Measurements from ENCODE around the gene CSTF1.
"Not testable (repeated sequence)": the region's sequence is repeated elsewhere in the genome, so short reads cannot be mapped to it uniquely, and the experiment has no call there.

CSTF1 gene

DNA sequence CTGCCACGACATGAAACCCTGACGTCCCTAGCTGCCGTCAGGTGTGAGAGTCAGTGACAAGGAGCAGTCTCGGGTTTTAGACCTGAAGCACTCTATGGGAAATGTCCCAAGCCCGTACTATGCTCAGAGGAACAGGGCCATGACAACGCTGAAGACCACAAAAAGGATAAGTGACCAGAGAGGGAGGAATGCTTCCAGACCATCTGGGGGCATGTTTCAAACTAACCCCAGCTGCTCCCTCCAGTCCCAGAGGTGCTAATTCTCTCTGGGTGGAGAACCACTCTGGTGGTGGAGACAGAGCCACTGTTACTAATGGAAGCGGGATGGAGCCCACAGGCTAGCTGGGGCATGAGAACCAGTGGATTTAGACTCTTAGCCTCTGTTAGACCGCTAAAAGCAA lies 9.1 kb upstream of the CSTF1 start:
- peaks cover 97% of the 10 kb centered on the region for H3K36me3 ChIP-seq (ENCODE audit: low read depth)

GRCh38 chr20:56385130-56385529 lies 7.3 kb upstream of the CSTF1 start:
- ATAC-seq (ENCODE audit: low read depth) (no peak), DNase-seq (ENCODE audit: low spot score) (no peak)
- no peaks in the 10 kb centered on the region for H3K27me3 ChIP-seq (ENCODE audit: insufficient read depth, poor library complexity, severe bottlenecking)
- TF ChIP-seq, protein P1, sequence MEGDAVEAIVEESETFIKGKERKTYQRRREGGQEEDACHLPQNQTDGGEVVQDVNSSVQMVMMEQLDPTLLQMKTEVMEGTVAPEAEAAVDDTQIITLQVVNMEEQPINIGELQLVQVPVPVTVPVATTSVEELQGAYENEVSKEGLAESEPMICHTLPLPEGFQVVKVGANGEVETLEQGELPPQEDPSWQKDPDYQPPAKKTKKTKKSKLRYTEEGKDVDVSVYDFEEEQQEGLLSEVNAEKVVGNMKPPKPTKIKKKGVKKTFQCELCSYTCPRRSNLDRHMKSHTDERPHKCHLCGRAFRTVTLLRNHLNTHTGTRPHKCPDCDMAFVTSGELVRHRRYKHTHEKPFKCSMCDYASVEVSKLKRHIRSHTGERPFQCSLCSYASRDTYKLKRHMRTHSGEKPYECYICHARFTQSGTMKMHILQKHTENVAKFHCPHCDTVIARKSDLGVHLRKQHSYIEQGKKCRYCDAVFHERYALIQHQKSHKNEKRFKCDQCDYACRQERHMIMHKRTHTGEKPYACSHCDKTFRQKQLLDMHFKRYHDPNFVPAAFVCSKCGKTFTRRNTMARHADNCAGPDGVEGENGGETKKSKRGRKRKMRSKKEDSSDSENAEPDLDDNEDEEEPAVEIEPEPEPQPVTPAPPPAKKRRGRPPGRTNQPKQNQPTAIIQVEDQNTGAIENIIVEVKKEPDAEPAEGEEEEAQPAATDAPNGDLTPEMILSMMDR (IDR thresholded peaks at IDR 0.05; ENCODE audit: poor library complexity, severe bottlenecking), result no peak
- peaks cover 100% of the 10 kb centered on the region for H3K36me3 ChIP-seq (ENCODE audit: low read depth)
- H3K4me3 ChIP-seq (ENCODE audit: severe bottlenecking), result no peak overlapping the region
- no peaks in the 10 kb centered on the region for H3K9me3 ChIP-seq (ENCODE audit: severe bottlenecking)
- no peaks in the 10 kb centered on the region for H3K4me1 ChIP-seq (ENCODE audit: insufficient read depth, poor library complexity, severe bottlenecking)
- H3K27ac ChIP-seq (ENCODE audit: poor library complexity, severe bottlenecking), result no peak overlapping the region

More for the DNA sequence above, 9.1 kb upstream of the CSTF1 start:
- Histone ChIP-seq H3K27ac (ENCODE audit: poor library complexity, severe bottlenecking) (no peak overlapping the region), H3K4me3 (ENCODE audit: severe bottlenecking) (no peak overlapping the region), H3K4me1 (ENCODE audit: insufficient read depth, poor library complexity, severe bottlenecking) (no peaks in the 10 kb centered on the region), H3K27me3 (ENCODE audit: insufficient read depth, poor library complexity, severe bottlenecking) (no peaks in the 10 kb centered on the region), H3K9me3 (ENCODE audit: severe bottlenecking) (no peaks in the 10 kb centered on the region)
- DNase-seq (ENCODE audit: low spot score) (no peak), ATAC-seq (ENCODE audit: low read depth) (no peak; the same call in 2 of the 3 replicates)
- TF ChIP-seq, protein P1 (IDR thresholded peaks at IDR 0.05; ENCODE audit: poor library complexity, severe bottlenecking), result no peak

DNA sequence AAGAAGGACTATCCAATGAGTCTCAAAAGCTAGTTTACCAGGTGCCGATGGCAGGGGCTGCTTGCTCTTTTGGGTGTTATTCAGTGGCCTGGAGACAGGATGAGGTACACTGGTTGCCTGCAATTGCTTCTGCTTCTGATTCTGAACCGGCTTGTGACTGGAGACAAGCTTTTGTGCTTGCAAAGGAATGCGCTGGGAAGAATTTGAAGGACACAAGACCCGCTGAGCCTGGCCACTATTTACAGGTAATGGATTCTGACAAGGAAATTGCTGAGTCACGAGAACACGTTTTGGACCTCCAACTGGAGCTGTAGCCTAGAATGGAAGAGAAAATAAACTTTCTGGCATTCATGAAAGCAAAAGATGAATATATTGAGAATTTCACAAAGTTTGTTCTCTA lies 6.2 kb upstream of the CSTF1 start:
- peaks cover 6% of the 10 kb centered on the region for H3K4me1 ChIP-seq (ENCODE audit: insufficient read depth, poor library complexity, severe bottlenecking)
- ATAC-seq (ENCODE audit: low read depth) (no peak), DNase-seq (ENCODE audit: low spot score) (no peak)
- H3K9me3 ChIP-seq (ENCODE audit: severe bottlenecking), result no peaks in the 10 kb centered on the region
- H3K27me3 ChIP-seq (ENCODE audit: insufficient read depth, poor library complexity, severe bottlenecking), result no peaks in the 10 kb centered on the region
- TF ChIP-seq, protein P1 (IDR thresholded peaks at IDR 0.05; ENCODE audit: poor library complexity, severe bottlenecking), result no peak
- no peak overlapping the region for H3K27ac ChIP-seq (ENCODE audit: poor library complexity, severe bottlenecking)
- no peak overlapping the region for H3K4me3 ChIP-seq (ENCODE audit: severe bottlenecking)
- H3K36me3 ChIP-seq (ENCODE audit: low read depth), result peaks cover 98% of the 10 kb centered on the region

DNA sequence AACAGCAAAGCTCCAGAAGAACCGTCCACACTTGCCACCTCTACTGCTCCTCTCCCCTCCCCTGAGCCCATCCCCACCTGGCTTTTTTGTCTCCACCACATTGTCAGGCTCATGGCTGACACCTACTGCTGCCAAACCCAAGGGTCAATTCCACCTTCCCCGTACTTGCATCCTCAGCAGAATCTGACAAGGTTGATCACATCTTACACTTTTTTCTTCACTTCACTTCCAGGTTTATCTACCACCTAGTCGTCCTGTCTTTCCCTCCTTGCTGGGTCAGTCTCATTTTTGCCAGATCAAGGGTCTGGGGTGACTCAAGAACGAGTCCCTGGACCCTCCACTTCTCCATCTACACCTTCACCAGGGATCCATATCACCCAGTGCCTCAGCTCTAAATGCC lies 3.6 kb upstream of the CSTF1 start:
- peaks cover 73% of the 10 kb centered on the region for H3K36me3 ChIP-seq (ENCODE audit: low read depth)
- H3K9me3 ChIP-seq (ENCODE audit: severe bottlenecking), result no peaks in the 10 kb centered on the region
- DNase-seq (ENCODE audit: low spot score) (no peak), ATAC-seq (ENCODE audit: low read depth) (no peak)
- no peak overlapping the region for H3K27ac ChIP-seq (ENCODE audit: poor library complexity, severe bottlenecking)
- peaks cover 10% of the 10 kb centered on the region for H3K4me1 ChIP-seq (ENCODE audit: insufficient read depth, poor library complexity, severe bottlenecking)
- H3K27me3 ChIP-seq (ENCODE audit: insufficient read depth, poor library complexity, severe bottlenecking), result no peaks in the 10 kb centered on the region
- TF ChIP-seq, protein P1 (IDR thresholded peaks at IDR 0.05; ENCODE audit: poor library complexity, severe bottlenecking), result no peak
- H3K4me3 ChIP-seq (ENCODE audit: severe bottlenecking), result no peak overlapping the region

DNA sequence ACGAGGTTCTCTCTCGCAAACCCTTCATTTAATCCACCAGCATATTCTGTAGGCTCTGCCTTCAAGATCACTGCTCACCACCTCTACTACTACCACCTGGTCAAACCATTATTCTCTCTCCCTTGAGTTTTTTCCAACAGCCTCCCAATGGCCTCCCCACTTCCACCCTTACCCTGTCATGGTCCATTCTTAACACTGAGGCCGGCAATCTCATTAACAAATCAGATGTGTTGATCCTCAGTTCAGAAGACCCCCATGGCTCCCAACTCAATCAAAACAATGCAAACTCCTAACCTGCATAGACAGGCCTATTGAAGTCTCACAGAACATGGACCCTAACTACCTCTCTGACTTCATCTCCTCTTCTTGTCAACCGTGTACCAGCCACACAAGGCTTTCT lies 2.6 kb upstream of the CSTF1 start:
- Histone ChIP-seq H3K4me3 (ENCODE audit: severe bottlenecking) (no peak overlapping the region), H3K27ac (ENCODE audit: poor library complexity, severe bottlenecking) (no peak overlapping the region), H3K27me3 (ENCODE audit: insufficient read depth, poor library complexity, severe bottlenecking) (no peaks in the 10 kb centered on the region), H3K4me1 (ENCODE audit: insufficient read depth, poor library complexity, severe bottlenecking) (peaks cover 13% of the 10 kb centered on the region), H3K36me3 (ENCODE audit: low read depth) (peaks cover 73% of the 10 kb centered on the region), H3K9me3 (ENCODE audit: severe bottlenecking) (no peaks in the 10 kb centered on the region)
- ATAC-seq (ENCODE audit: low read depth) (no peak), DNase-seq (ENCODE audit: low spot score) (no peak)
- TF ChIP-seq, protein P1 (IDR thresholded peaks at IDR 0.05; ENCODE audit: poor library complexity, severe bottlenecking), result no peak

GRCh38 chr20:56390396-56390795 lies 2.0 kb upstream of the CSTF1 start:
- Histone ChIP-seq H3K4me3 (ENCODE audit: severe bottlenecking) (peak overlapping the region; percentile 69), H3K36me3 (ENCODE audit: low read depth) (peaks cover 73% of the 10 kb centered on the region), H3K4me1 (ENCODE audit: insufficient read depth, poor library complexity, severe bottlenecking) (peaks cover 13% of the 10 kb centered on the region)
- H3K27me3 ChIP-seq (ENCODE audit: insufficient read depth, poor library complexity, severe bottlenecking); H3K9me3 ChIP-seq (ENCODE audit: severe bottlenecking); ATAC-seq (ENCODE audit: low read depth); H3K27ac ChIP-seq (ENCODE audit: poor library complexity, severe bottlenecking); DNase-seq (ENCODE audit: low spot score): not testable (repeated sequence)

All from RWPE2 (cell line).